B cell (primary cell): ENCODE measurements around the gene PHRF1. TPM values are rescaled to one million over a fixed set of nuclear protein-coding genes. Genes with fewer than 3 reads are reported as not detected.

ENCODE experiments used
- ATAC-seq: fragments of 200-7000 bp; cut with Tn5 transposase; one replicate; pipeline ENCODE4 v1.10.0; 2021; ENCODE audit warnings: low read depth, mild to moderate bottlenecking, moderate number of reproducible peaks, moderate library complexity
- CTCF ChIA-PET: fragments of 350-600 bp; sonication (Branson Sonifier 250); formaldehyde crosslinking; loops from one replicate; lab custom pipeline; 2021; ENCODE audit warnings: antibody characterized with exemption, inconsistent platforms; lab: Charles Lee
- POLR2A ChIA-PET: fragments of 350-600 bp; sonication (Branson Sonifier 250); formaldehyde crosslinking; loops from one replicate; lab custom pipeline; 2021; ENCODE audit warnings: antibody characterized with exemption; lab: Charles Lee
- DNase-seq: peaks from one replicate; pipeline ENCODE4 v3.0.0; 2013
- H2AFZ ChIP-seq: 2 replicates; pipeline ENCODE4 v1.6.1; 2012; ENCODE audit warnings: mild to moderate bottlenecking, low read depth, low read length; ENCODE audit not compliant: insufficient read depth, poor library complexity, severe bottlenecking
- H3K27ac ChIP-seq, 2 donors: 1 replicate in 1 of 2; 2 replicates in 1 of 2; pipeline ENCODE4 v1.5.1; 2012 to 2013; ENCODE audit warnings: low read length in 2 of 2, mild to moderate bottlenecking in 2 of 2, moderate library complexity in 1 of 2
- H3K27me3 ChIP-seq, 4 experiments: fragments of 200-600 bp in 1 of 4; sonication (generic) in 1 of 4; replicated peaks in 1 of 4; 1 replicate in 2 of 4; 2 replicates in 2 of 4; pipeline versions ENCODE4 v1.6.1 to v1.7.0; 2013 to 2016; ENCODE audit warnings: low read length in 3 of 4, mild to moderate bottlenecking in 2 of 4, mixed read lengths in 1 of 4, moderate library complexity in 1 of 4; ENCODE audit not compliant: insufficient read depth in 4 of 4, control insufficient read depth in 3 of 4; ENCODE audit errors: control extremely low read depth in 1 of 4
- H3K36me3 ChIP-seq, 2 experiments: replicated peaks in 1 of 2; 1 replicate in 1 of 2; 2 replicates in 1 of 2; pipeline versions ENCODE4 v1.6.1 to v1.7.1; 2013; ENCODE audit warnings: low read length in 1 of 2; ENCODE audit not compliant: insufficient read depth in 2 of 2, control insufficient read depth in 1 of 2; ENCODE audit errors: control extremely low read depth in 1 of 2, extremely low read depth in 1 of 2
- H3K4me1 ChIP-seq, 2 donors: fragments of 200-600 bp in 1 of 2; sonication (generic) in 1 of 2; 1 replicate in 1 of 2; 2 replicates in 1 of 2; pipeline versions ENCODE4 v1.5.1 to v1.6.1; 2013 to 2017; ENCODE audit warnings: low read length in 2 of 2; ENCODE audit not compliant: control insufficient read depth in 2 of 2, insufficient read depth in 2 of 2
- H3K4me2 ChIP-seq: replicated peaks from 2 replicates; pipeline ENCODE3; 2012; ENCODE audit warnings: mild to moderate bottlenecking, low read depth, low read length; ENCODE audit not compliant: poor library complexity, severe bottlenecking
- H3K4me3 ChIP-seq, 5 experiments: fragments of 200-600 bp in 1 of 5; sonication (generic) in 1 of 5; 1 replicate in 3 of 5; 2 replicates in 2 of 5; pipeline versions ENCODE4 v1.5.1 to v1.7.0; 2011 to 2016; ENCODE audit warnings: low read length in 4 of 5, mild to moderate bottlenecking in 4 of 5, low read depth in 2 of 5, control low read depth in 1 of 5, moderate library complexity in 1 of 5; ENCODE audit not compliant: insufficient read depth in 1 of 5; ENCODE audit errors: control extremely low read depth in 1 of 5, extremely low read depth in 1 of 5
- H3K79me2 ChIP-seq: fragments of 200-600 bp; sonication (generic); one replicate; pipeline ENCODE4 v1.6.0; 2016; ENCODE audit warnings: low read length; ENCODE audit not compliant: control insufficient read depth, insufficient read depth
- H3K9ac ChIP-seq: fragments of 200-600 bp; sonication (generic); 2 replicates; pipeline ENCODE4 v1.6.1; 2017; ENCODE audit warnings: mild to moderate bottlenecking, low read length, moderate library complexity
- H3K9me3 ChIP-seq, 3 donors: one replicate each; pipeline versions ENCODE4 v1.6.1 to v1.7.1; 2013; ENCODE audit warnings: low read length in 2 of 3; ENCODE audit not compliant: control insufficient read depth in 2 of 3, insufficient read depth in 1 of 3; ENCODE audit errors: control extremely low read depth in 1 of 3
- H4K20me1 ChIP-seq: 2 replicates; pipeline ENCODE4 v1.6.0; 2012; ENCODE audit warnings: mild to moderate bottlenecking, low read length; ENCODE audit not compliant: insufficient read depth, control insufficient read depth, poor library complexity, severe bottlenecking
- H3K27ac Mint-ChIP-seq: one replicate; pipeline ENCODE4 v1.8.0; 2021; ENCODE audit warnings: mixed read lengths
- H3K27me3 Mint-ChIP-seq: one replicate; pipeline ENCODE4 v1.8.0; 2021; ENCODE audit warnings: mixed read lengths
- H3K4me1 Mint-ChIP-seq: one replicate; pipeline ENCODE4 v1.8.0; 2021; ENCODE audit warnings: mixed read lengths
- H3K4me3 Mint-ChIP-seq: one replicate; pipeline ENCODE4 v1.8.0; 2021; ENCODE audit warnings: mixed read lengths
- H3K9me3 Mint-ChIP-seq: one replicate; pipeline ENCODE4 v1.8.0; 2022; ENCODE audit warnings: mixed read lengths; ENCODE audit not compliant: insufficient read depth
- EZH2 ChIP-seq: IDR thresholded peaks from 2 replicates; pipeline ENCODE4 v1.6.1; 2012; ENCODE audit warnings: borderline replicate concordance, low read depth, mild to moderate bottlenecking, moderate library complexity, low read length; ENCODE audit not compliant: insufficient read depth, poor library complexity, severe bottlenecking
- WGBS: methylation state at CpG from one replicate; pipeline ENCODE4 v1.1.5; 2013; ENCODE audit warnings: missing lambda C conversion rate; ENCODE audit not compliant: insufficient coverage; 5-methylcytosine and 5-hydroxymethylcytosine counted together
- intact Hi-C: fragments of 100-400 bp; cut with micrococcal nuclease; formaldehyde crosslinking; loops from one replicate; pipeline ENCODE4 v1.10.0; 2022
- polyA plus RNA-seq: library from polyadenylated mRNA; depleted of rRNA; stranded (reverse); fragments of >200 nt; gene quantifications from 2 replicates; pipeline ENCODE4 v1.2.3, GENCODE V29; 2012
- total RNA-seq, 2 donors: library from RNA; stranded (reverse); fragments of 120-200 nt in 1 of 2; gene quantifications; 1 replicate in 1 of 2; 2 replicates in 1 of 2; pipeline versions ENCODE4 v1.2.3 to v1.2.4, GENCODE V29; 2013 to 2022
- TF ChIP-seq, protein P1 (sequence below): fragments of 200-600 bp; IDR thresholded peaks from one replicate; pipeline ENCODE4 v1.8.0; 2022; ENCODE audit warnings: antibody characterized with exemption, mild to moderate bottlenecking

Gene PHRF1
- total and polyA plus RNA-seq, 2 donors (not counting 1 experiment from before 2014, with no cell fraction given) = 22.3 to 57.9 TPM

DNA sequence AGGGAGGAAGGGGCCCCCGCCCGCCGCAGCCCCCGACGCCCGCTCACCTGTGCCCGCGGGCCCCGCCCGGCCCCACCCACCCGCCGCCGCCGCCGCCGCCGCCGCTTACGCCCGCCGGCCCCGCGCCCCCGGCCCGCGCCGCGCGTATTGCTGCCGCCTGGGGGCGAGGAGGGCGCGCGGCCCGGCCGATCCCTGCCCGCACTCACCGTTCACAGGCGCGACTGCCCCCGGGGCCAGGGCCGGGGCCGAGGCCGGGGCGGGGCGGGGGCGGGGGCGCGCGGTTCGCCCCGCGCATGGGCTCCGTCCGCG lies 41.1 kb upstream of the PHRF1 start:
- Histone ChIP-seq H3K4me3 (peak overlapping the region in 3 of 5 experiments; percentile 67 to 73 (median 72)), H3K9me3 (no peaks in the 10 kb centered on the region), H3K36me3 (peaks cover 0 to 25% of the 10 kb centered on the region in 2 experiments), H3K9ac (peak overlapping the region; percentile 74), H3K79me2 (peaks cover 37% of the 10 kb centered on the region), H3K27ac (no peak overlapping the region), H3K27me3 (no peaks in the 10 kb centered on the region), H2AFZ (no peak overlapping the region), H3K4me1 (peaks cover 17 to 35% of the 10 kb centered on the region in 2 donors), H3K4me2 (peak overlapping the region; percentile 99), H4K20me1 (peaks cover 36% of the 10 kb centered on the region)
- H3K4me1 Mint-ChIP-seq = peaks cover 20% of the 10 kb centered on the region
- DNase-seq (no peak), ATAC-seq (peak; percentile 4)
- intact Hi-C loops = loop anchor here (5.0 kb wide), 4 partner anchors 187 to 772 kb away; partner anchors contain the start of genes BET1L, RIC8A, SLC25A22 and TOLLIP
- WGBS = under 1% methylated on average over 51 of the region's 56 CpGs
- H3K27ac Mint-ChIP-seq = no peak overlapping the region
- no peaks in the 10 kb centered on the region for H3K27me3 Mint-ChIP-seq
- H3K4me3 Mint-ChIP-seq = no peak overlapping the region
- POLR2A ChIA-PET = interaction anchor here (0.9 to 3.0 kb wide), 14 partner anchors 16 to 284 kb away, joined by 3 to 26 read pairs (median 6); partner anchors contain the start of genes DEAF1, IRF7, PHRF1 and PNPLA2
- CTCF ChIA-PET = interaction anchor here (1.0 to 2.2 kb wide), 6 partner anchors 10 to 230 kb away, joined by 3 to 9 read pairs (median 3); partner anchors contain the start of gene PHRF1
- TF ChIP-seq, protein P1, sequence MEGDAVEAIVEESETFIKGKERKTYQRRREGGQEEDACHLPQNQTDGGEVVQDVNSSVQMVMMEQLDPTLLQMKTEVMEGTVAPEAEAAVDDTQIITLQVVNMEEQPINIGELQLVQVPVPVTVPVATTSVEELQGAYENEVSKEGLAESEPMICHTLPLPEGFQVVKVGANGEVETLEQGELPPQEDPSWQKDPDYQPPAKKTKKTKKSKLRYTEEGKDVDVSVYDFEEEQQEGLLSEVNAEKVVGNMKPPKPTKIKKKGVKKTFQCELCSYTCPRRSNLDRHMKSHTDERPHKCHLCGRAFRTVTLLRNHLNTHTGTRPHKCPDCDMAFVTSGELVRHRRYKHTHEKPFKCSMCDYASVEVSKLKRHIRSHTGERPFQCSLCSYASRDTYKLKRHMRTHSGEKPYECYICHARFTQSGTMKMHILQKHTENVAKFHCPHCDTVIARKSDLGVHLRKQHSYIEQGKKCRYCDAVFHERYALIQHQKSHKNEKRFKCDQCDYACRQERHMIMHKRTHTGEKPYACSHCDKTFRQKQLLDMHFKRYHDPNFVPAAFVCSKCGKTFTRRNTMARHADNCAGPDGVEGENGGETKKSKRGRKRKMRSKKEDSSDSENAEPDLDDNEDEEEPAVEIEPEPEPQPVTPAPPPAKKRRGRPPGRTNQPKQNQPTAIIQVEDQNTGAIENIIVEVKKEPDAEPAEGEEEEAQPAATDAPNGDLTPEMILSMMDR = no peak
- no peak for TF ChIP-seq EZH2
- H3K9me3 Mint-ChIP-seq = no peaks in the 10 kb centered on the region
